AG09319 (cell line): ENCODE data around the gene CYP27B1.
A peak's percentile ranks its signal among the peaks of the same experiment; 100 is the strongest.

ENCODE experiments used
- DNase-seq: peaks from one replicate; pipeline ENCODE4 v3.0.0-alpha.2; 2010; ENCODE audit warnings: low read depth; ENCODE audit errors: extremely low read depth
- TF ChIP-seq, protein P1 (sequence below): IDR thresholded peaks from 2 replicates; pipeline ENCODE4 v1.5.1; 2011; ENCODE audit warnings: low read depth, mild to moderate bottlenecking, inconsistent platforms, low read length, moderate library complexity

The CYP27B1 gene

GRCh38 chr12:57741413-57741789, 25.5 kb downstream of the CYP27B1 start:
- no peak for DNase-seq
- TF ChIP-seq, protein P1, sequence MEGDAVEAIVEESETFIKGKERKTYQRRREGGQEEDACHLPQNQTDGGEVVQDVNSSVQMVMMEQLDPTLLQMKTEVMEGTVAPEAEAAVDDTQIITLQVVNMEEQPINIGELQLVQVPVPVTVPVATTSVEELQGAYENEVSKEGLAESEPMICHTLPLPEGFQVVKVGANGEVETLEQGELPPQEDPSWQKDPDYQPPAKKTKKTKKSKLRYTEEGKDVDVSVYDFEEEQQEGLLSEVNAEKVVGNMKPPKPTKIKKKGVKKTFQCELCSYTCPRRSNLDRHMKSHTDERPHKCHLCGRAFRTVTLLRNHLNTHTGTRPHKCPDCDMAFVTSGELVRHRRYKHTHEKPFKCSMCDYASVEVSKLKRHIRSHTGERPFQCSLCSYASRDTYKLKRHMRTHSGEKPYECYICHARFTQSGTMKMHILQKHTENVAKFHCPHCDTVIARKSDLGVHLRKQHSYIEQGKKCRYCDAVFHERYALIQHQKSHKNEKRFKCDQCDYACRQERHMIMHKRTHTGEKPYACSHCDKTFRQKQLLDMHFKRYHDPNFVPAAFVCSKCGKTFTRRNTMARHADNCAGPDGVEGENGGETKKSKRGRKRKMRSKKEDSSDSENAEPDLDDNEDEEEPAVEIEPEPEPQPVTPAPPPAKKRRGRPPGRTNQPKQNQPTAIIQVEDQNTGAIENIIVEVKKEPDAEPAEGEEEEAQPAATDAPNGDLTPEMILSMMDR, result no peak

GRCh38 chr12:57740656-57741412, 26.0 kb downstream of the CYP27B1 start:
- TF ChIP-seq, protein P1, result no peak
- DNase-seq, result no peak

DNA sequence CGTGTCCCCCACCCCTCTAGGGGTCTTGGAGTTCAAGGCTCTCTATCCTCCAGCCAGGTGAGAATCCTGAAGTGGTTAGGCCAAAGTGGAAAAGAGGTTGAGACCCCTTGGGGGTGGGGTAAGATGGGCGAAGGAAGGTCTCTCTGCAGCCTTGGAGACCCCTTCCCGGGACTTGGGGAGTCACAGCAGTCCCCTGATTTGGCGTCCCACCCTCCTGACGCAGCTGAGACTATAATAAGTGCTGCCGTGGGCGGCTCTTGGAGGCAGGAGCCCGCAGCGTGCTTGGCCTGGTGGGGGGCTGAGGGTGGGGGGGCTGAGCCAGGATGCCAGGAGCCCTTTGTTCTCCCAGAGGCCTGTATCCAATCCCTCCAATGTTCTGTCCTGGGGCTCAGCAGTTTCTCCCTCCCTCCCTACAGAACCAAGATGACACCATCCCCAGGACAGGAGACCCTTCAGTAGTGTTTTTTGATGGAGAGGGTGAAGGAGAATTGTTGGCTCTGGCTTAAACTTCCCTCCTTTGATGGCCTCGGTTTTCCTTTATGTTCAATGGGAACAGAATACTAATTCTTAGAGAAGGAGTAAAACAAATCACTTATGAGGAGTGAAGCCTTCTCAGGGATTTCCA, 26.9 kb downstream of the CYP27B1 start:
- DNase-seq, result no peak
- TF ChIP-seq, protein P1, result no peak

GRCh38 chr12:57739387-57739786, 27.5 kb downstream of the CYP27B1 start:
- no peak for DNase-seq
- TF ChIP-seq, protein P1, result no peak

GRCh38 chr12:57738661-57739237, 28.1 kb downstream of the CYP27B1 start, which contains the start of gene AGAP2:
Gene AGAP2 (minus strand): TSS chr12:57738742. CDS start chr12:57738246, 496 bp downstream.
- TF ChIP-seq, protein P1, result no peak
- no peak for DNase-seq

- TF ChIP-seq, protein P1, result peak; percentile 31
- DNase-seq, result no peak
Measured at GRCh38 chr12:57737467-57738460, 29.1 kb downstream of the CYP27B1 start.
